H1 (cell line): ENCODE results near the gene CYP46A1. TPM values are rescaled to one million over a fixed set of nuclear protein-coding genes. Genes with fewer than 3 reads are reported as not detected.

Source experiments
- CTCF ChIA-PET: fragments of 300-600 bp; sonication (Branson Sonifier 250); formaldehyde crosslinking; loops from one replicate; lab custom pipeline; 2021; ENCODE audit not compliant: partially characterized antibody; lab: Charles Lee
- POLR2A ChIA-PET: fragments of 300-600 bp; sonication (Branson Sonifier 250); formaldehyde crosslinking; loops from one replicate; lab custom pipeline; 2021; ENCODE audit warnings: inconsistent platforms; ENCODE audit not compliant: partially characterized antibody; lab: Charles Lee
- DNase-seq, 2 experiments: peaks; one replicate each; pipeline versions ENCODE4 v3.0.0 to v3.0.0-alpha.2; 2010 to 2022; ENCODE audit warnings: low spot score in 2 of 2, low read depth in 1 of 2, mixed read lengths in 1 of 2
- FAIRE-seq: peaks from 2 replicates; lab custom pipeline; 2011; peaks lifted over from hg19 to GRCh38; lab: Jason Lieb, UNC
- H2AFZ ChIP-seq: 2 replicates; pipeline ENCODE4 v1.8.1; 2012; ENCODE audit warnings: low read length, inconsistent platforms
- H2AK5ac ChIP-seq: 2 replicates; pipeline ENCODE4 v1.6.1; 2013; ENCODE audit warnings: low read depth, low read length
- H2BK120ac ChIP-seq: replicated peaks from 2 replicates; pipeline ENCODE3; 2013; ENCODE audit warnings: low read depth, low read length, inconsistent platforms
- H2BK12ac ChIP-seq: 2 replicates; pipeline ENCODE4 v1.6.1; 2013; ENCODE audit warnings: low read depth, low read length
- H2BK15ac ChIP-seq: 2 replicates; pipeline ENCODE4 v1.6.1; 2013; ENCODE audit warnings: low read length
- H2BK20ac ChIP-seq: 2 replicates; pipeline ENCODE4 v1.6.1; 2013; ENCODE audit warnings: low read length
- H2BK5ac ChIP-seq: 2 replicates; pipeline ENCODE4 v1.6.1; 2013; ENCODE audit warnings: low read depth, low read length
- H3K14ac ChIP-seq: 2 replicates; pipeline ENCODE4 v1.6.1; 2013; ENCODE audit warnings: inconsistent platforms; ENCODE audit not compliant: insufficient read length
- H3K18ac ChIP-seq: 2 replicates; pipeline ENCODE4 v1.6.1; 2013; ENCODE audit warnings: low read length; ENCODE audit errors: extremely low read depth
- H3K23ac ChIP-seq: 2 replicates; pipeline ENCODE4 v1.6.1; 2013; ENCODE audit warnings: inconsistent platforms; ENCODE audit not compliant: insufficient read length
- H3K23me2 ChIP-seq: 2 replicates; pipeline ENCODE4 v1.6.1; 2013; ENCODE audit warnings: low read depth, low read length
- H3K27ac ChIP-seq: 2 replicates; pipeline ENCODE4 v1.6.1; 2011; ENCODE audit warnings: low read depth, low read length, inconsistent platforms
- H3K27me3 ChIP-seq, 4 experiments: replicated peaks in 1 of 4; 1 replicate in 1 of 4; 2 replicates in 3 of 4; pipeline versions ENCODE4 v1.6.1 to v1.8.1; 2011 to 2013; ENCODE audit warnings: low read length in 3 of 4, mild to moderate bottlenecking in 3 of 4, inconsistent platforms in 2 of 4, mixed read lengths in 2 of 4, moderate library complexity in 1 of 4; ENCODE audit not compliant: control insufficient read depth in 3 of 4, insufficient read depth in 3 of 4; ENCODE audit errors: extremely low read depth in 1 of 4
- H3K36me3 ChIP-seq, 4 experiments: 2 replicates each; pipeline versions ENCODE4 v1.6.1 to v1.8.1; 2011 to 2013; ENCODE audit warnings: mild to moderate bottlenecking in 4 of 4, low read length in 3 of 4, moderate library complexity in 2 of 4, control low read depth in 1 of 4, inconsistent platforms in 1 of 4; ENCODE audit not compliant: insufficient read depth in 4 of 4, control insufficient read depth in 2 of 4
- H3K4ac ChIP-seq: replicated peaks from 2 replicates; pipeline ENCODE3; 2013; ENCODE audit warnings: low read length, low read depth, mixed read lengths, inconsistent platforms; ENCODE audit not compliant: insufficient read length
- H3K4me1 ChIP-seq, 4 experiments: replicated peaks in 1 of 4; 1 replicate in 1 of 4; 2 replicates in 3 of 4; pipeline versions ENCODE4 v1.6.1 to v1.8.1; 2011 to 2013; ENCODE audit warnings: low read length in 3 of 4, inconsistent platforms in 2 of 4, mixed read lengths in 1 of 4; ENCODE audit not compliant: insufficient read depth in 4 of 4, control insufficient read depth in 3 of 4
- H3K4me2 ChIP-seq, 2 experiments: 2 replicates each; pipeline versions ENCODE4 v1.6.1 to v1.8.1; 2011 to 2013; ENCODE audit warnings: low read depth in 2 of 2, low read length in 2 of 2, control low read depth in 1 of 2, inconsistent platforms in 1 of 2, mild to moderate bottlenecking in 1 of 2; ENCODE audit not compliant: insufficient read depth in 1 of 2
- H3K4me3 ChIP-seq, 4 experiments: fragments of 200-600, 300-600 bp in 1 of 4; sonication (generic), shearing (Covaris generic), sonication (Bioruptor Twin) in 1 of 4; 2 replicates each; pipeline versions ENCODE4 v1.5.1 to v1.8.1; 2011 to 2016; ENCODE audit warnings: low read length in 4 of 4, low read depth in 3 of 4, control low read depth in 2 of 4, inconsistent platforms in 2 of 4, mild to moderate bottlenecking in 2 of 4, mixed read lengths in 1 of 4, moderate library complexity in 1 of 4; ENCODE audit not compliant: insufficient read depth in 2 of 4; ENCODE audit errors: extremely low read depth in 1 of 4
- H3K56ac ChIP-seq: replicated peaks from 2 replicates; pipeline ENCODE3; 2013; ENCODE audit warnings: low read depth, mild to moderate bottlenecking, mixed read lengths, low read length, inconsistent platforms; ENCODE audit not compliant: insufficient read length
- H3K79me1 ChIP-seq: 2 replicates; pipeline ENCODE4 v1.6.1; 2013; ENCODE audit warnings: low read depth, low read length, control low read depth
- H3K79me2 ChIP-seq, 2 experiments: 2 replicates each; pipeline versions ENCODE4 v1.6.1 to v1.8.1; 2012 to 2013; ENCODE audit warnings: low read length in 2 of 2, mild to moderate bottlenecking in 2 of 2, inconsistent platforms in 1 of 2; ENCODE audit not compliant: insufficient read depth in 2 of 2, control insufficient read depth in 1 of 2
- H3K9ac ChIP-seq, 4 experiments: replicated peaks in 1 of 4; 1 replicate in 1 of 4; 2 replicates in 3 of 4; pipeline versions ENCODE4 v1.6.1 to v1.8.1; 2011 to 2013; ENCODE audit warnings: low read depth in 3 of 4, low read length in 3 of 4, control low read depth in 2 of 4, mild to moderate bottlenecking in 2 of 4, moderate library complexity in 2 of 4, inconsistent platforms in 1 of 4; ENCODE audit errors: extremely low read depth in 1 of 4
- H3K9me3 ChIP-seq, 2 experiments: 2 replicates each; pipeline versions ENCODE4 v1.6.1 to v1.8.1; 2012 to 2013; ENCODE audit warnings: mild to moderate bottlenecking in 2 of 2, moderate library complexity in 2 of 2, control low read depth in 1 of 2, inconsistent platforms in 1 of 2, low read depth in 1 of 2, low read length in 1 of 2, mixed read lengths in 1 of 2; ENCODE audit not compliant: insufficient read depth in 2 of 2
- H4K20me1 ChIP-seq, 2 experiments: replicated peaks in 1 of 2; 2 replicates each; pipeline versions ENCODE3 to v1.8.1; 2011 to 2013; ENCODE audit warnings: inconsistent platforms in 2 of 2, low read length in 2 of 2, mild to moderate bottlenecking in 1 of 2; ENCODE audit not compliant: insufficient read depth in 2 of 2, control insufficient read depth in 1 of 2
- H4K5ac ChIP-seq: 2 replicates; pipeline ENCODE4 v1.6.1; 2013; ENCODE audit warnings: low read length, low read depth, mixed read lengths, inconsistent platforms; ENCODE audit not compliant: insufficient read length
- H4K8ac ChIP-seq: 2 replicates; pipeline ENCODE4 v1.8.0; 2013; ENCODE audit warnings: mild to moderate bottlenecking, moderate library complexity, low read length, inconsistent platforms; ENCODE audit not compliant: insufficient read depth; ENCODE audit errors: extremely low read depth
- H4K91ac ChIP-seq: replicated peaks from 2 replicates; pipeline ENCODE3; 2013; ENCODE audit warnings: low read length, mixed read lengths, inconsistent platforms; ENCODE audit not compliant: insufficient read length
- KDM1A ChIP-seq: fragments of 200-600, 300-600 bp; sonication (generic); IDR thresholded peaks from 2 replicates; pipeline ENCODE4 v1.7.1; 2016; ENCODE audit warnings: mild to moderate bottlenecking, low read length, borderline replicate concordance
- SAP30 ChIP-seq: fragments of 300-600 bp; sonication (generic); IDR thresholded peaks from 2 replicates; pipeline ENCODE4 v1.7.1; 2012; ENCODE audit warnings: low read length, moderate library complexity, mild to moderate bottlenecking, inconsistent platforms; ENCODE audit not compliant: insufficient read depth, insufficient replicate concordance
- WGBS, 2 experiments: shearing (Covaris generic) in 1 of 2; methylation state at CpG; one replicate each; pipeline versions ENCODE4 v1.1.6 to v1.1.7; 2013 to 2015; ENCODE audit warnings: low lambda C conversion rate in 2 of 2, mixed read lengths in 2 of 2, inconsistent platforms in 1 of 2, low coverage in 1 of 2, missing lambda C conversion rate in 1 of 2; ENCODE audit not compliant: insufficient replicate concordance in 2 of 2, insufficient coverage in 1 of 2, insufficient read length in 1 of 2; ENCODE audit errors: extremely low coverage in 1 of 2, missing lambda C conversion rate in 1 of 2; 5-methylcytosine and 5-hydroxymethylcytosine counted together
- polyA plus RNA-seq, 7 experiments: library from polyadenylated mRNA; depleted of rRNA in 3 of 7; stranded (reverse) in 5 of 7; unstranded in 2 of 7; fragments of >200 nt in 5 of 7; fragments of 200-250 nt in 2 of 7; gene quantifications; 1 replicate in 5 of 7; 2 replicates in 1 of 7; 4 replicates in 1 of 7; pipeline versions ENCODE4 v1.2.1 to v1.2.3, GENCODE V29; 2011 to 2013; ENCODE audit warnings: missing spikeins in 2 of 7, mixed read lengths in 2 of 7
- total RNA-seq: library from RNA; stranded (reverse); fragmentation: NEBNext Ultra II Directional; extraction: Animal tissue kit (Norgen Biotek cat#: 25700); gene quantifications from 2 replicates; pipeline ENCODE4 v1.2.1, GENCODE V29; 2021

The CYP46A1 gene
- total and polyA plus RNA-seq, 2 of the 8 experiments (the other 6 are each of a cell fraction or from before 2014, with no cell fraction given) = 0.41 to 1.3 TPM

DNA sequence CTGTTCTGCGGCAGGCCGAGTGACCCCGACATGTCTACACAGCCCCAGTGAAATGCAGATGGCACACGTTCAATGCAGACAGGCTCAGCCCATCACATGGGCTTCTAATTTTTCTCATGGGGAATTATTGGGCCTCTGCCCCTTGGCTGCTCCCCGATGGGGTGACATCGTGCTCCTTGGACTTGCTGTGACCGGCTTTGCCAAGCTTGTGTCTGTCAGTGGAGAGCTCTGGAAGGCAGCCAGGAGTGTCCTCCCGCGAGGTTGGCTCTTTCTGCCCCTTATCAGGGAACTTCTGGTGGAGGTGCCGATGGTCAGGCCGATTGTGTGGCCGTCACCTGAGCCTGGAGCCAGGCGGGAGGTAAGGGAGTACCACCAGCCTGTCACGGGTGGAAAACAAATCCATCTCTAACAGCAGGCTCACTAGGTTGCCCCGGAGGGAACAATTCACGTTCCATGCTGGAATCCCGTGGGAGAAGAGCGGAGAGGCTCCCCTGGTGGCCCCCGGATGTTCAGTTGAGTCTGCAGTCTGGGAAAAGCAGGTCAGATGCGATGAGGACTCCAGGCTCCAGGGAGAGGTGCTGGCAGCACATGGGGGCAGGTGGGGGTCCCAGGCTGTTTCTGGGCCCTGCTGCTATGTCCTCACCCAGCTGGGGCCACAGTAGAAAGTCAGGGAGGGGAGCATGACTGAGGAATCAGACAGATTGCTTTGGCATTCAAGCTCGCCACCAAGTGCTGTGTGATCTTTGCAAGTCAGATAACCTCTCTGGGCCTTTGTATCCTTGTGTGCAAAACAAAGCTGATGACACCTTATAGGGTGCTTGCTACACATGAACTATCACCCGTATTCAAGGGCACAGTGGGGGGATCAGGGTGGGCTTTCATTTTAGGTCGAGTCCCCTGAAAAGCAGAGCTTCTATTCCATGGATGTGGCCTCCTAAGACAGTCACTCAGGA is 65.9 kb downstream of the CYP46A1 start:
- H3K18ac ChIP-seq = no peak overlapping the region
- no peak overlapping the region for H3K4me3 ChIP-seq
- POLR2A ChIA-PET = no interaction called here
- no peak overlapping the region for H2BK120ac ChIP-seq
- no peak overlapping the region for H4K91ac ChIP-seq
- H3K27ac ChIP-seq = no peak overlapping the region
- H3K27me3 ChIP-seq = no peaks in the 10 kb centered on the region; a peak in 2 of 7 replicates
- H4K20me1 ChIP-seq = no peaks in the 10 kb centered on the region
- no peak overlapping the region for H3K4me2 ChIP-seq
- H3K36me3 ChIP-seq = no peaks in the 10 kb centered on the region
- H3K56ac ChIP-seq = no peak overlapping the region
- H3K14ac ChIP-seq = no peak overlapping the region
- H2AK5ac ChIP-seq = no peak overlapping the region
- no peak overlapping the region for H3K4ac ChIP-seq
- H3K4me1 ChIP-seq = peaks cover 0 to 10% (median 4%) of the 10 kb centered on the region in 4 experiments; a peak in 4 of 7 replicates
- no peaks in the 10 kb centered on the region for H3K9me3 ChIP-seq
- H2AFZ ChIP-seq = no peak overlapping the region
- 93% methylated on average over 23 of the region's 23 CpGs; no CpG with 5 or more reads in 1 of the 2 experiments for WGBS, 2 experiments
- H4K8ac ChIP-seq = no peak overlapping the region
- FAIRE-seq (no peak), DNase-seq (no peak)
- no peaks in the 10 kb centered on the region for H3K23me2 ChIP-seq
- no peak overlapping the region for H3K23ac ChIP-seq
- no peaks in the 10 kb centered on the region for H3K79me2 ChIP-seq
- H3K79me1 ChIP-seq = no peaks in the 10 kb centered on the region
- 0 out of 2 replicates have a peak overlapping the region, but pooled peaks have one; percentile 48 for H2BK20ac ChIP-seq
- H4K5ac ChIP-seq = no peak overlapping the region
- TF ChIP-seq KDM1A (peak; percentile 90; the same call in 1 of the 2 replicates), SAP30 (no peak)
- peak overlapping the region; percentile 42; the same call in 1 of the 2 replicates for H2BK12ac ChIP-seq
- no peak overlapping the region for H3K9ac ChIP-seq
- peak overlapping the region; percentile 0; the same call in 1 of the 2 replicates for H2BK15ac ChIP-seq
- H2BK5ac ChIP-seq = no peak overlapping the region
- CTCF ChIA-PET = interaction anchor here (0.6 to 17.3 kb wide), 16 partner anchors 8 to 525 kb away, joined by 3 to 237 read pairs (median 3); no protein-coding TSS in a partner anchor
